GM12878 (cell line): ENCODE results near the gene DGAT2. TPM values are rescaled to one million over a fixed set of nuclear protein-coding genes. Genes with fewer than 3 reads are reported as not detected.
A peak's percentile ranks its signal among the peaks of the same experiment; 100 is the strongest.

Experiments
- ATAC-seq: fragments of 200-7000 bp; cut with Tn5 transposase; 3 replicates; pipeline ENCODE4 v1.9.1; 2020; ENCODE audit warnings: mild to moderate bottlenecking, moderate library complexity
- BruUV-seq: library from RNA; stranded (reverse); fragments of 400-500 nt; replicated peaks from 2 replicates; lab custom pipeline; 2021; lab: Mats Ljungman, UMichigan
- CTCF ChIA-PET: fragments of 300-600 bp; sonication (Branson Sonifier 250); formaldehyde crosslinking; extraction: SDS; loops from one replicate; lab custom pipeline; 2021; ENCODE audit warnings: inconsistent platforms; lab: Yijun Ruan, JAX
- POLR2A ChIA-PET: fragments of 350-600 bp; formaldehyde crosslinking; extraction: SDS; loops from one replicate; lab custom pipeline; 2021; ENCODE audit warnings: inconsistent platforms; lab: Charles Lee
- RAD21 ChIA-PET: fragments of 300-600 bp; sonication (Branson Sonifier 250); formaldehyde crosslinking; loops from one replicate; lab custom pipeline; 2023; ENCODE audit warnings: antibody characterized with exemption; ENCODE audit not compliant: unreplicated experiment; lab: Charles Lee
- SMC1A ChIA-PET: fragments of 300-600 bp; sonication (Branson Sonifier 250); formaldehyde crosslinking; loops from one replicate; lab custom pipeline; 2023; ENCODE audit not compliant: unreplicated experiment, uncharacterized antibody; lab: Charles Lee
- DNase-seq: peaks from one replicate; pipeline ENCODE4 v3.0.0-alpha.2; 2011; ENCODE audit warnings: low read depth, low spot score
- FAIRE-seq: peaks from 3 replicates; lab custom pipeline; 2011; peaks lifted over from hg19 to GRCh38; lab: Jason Lieb, UNC
- H2AFZ ChIP-seq: 2 replicates; pipeline ENCODE4 v1.6.0; 2011; ENCODE audit warnings: low read depth, low read length, control low read depth; ENCODE audit not compliant: control insufficient read depth
- H3K27ac ChIP-seq: 2 replicates; pipeline ENCODE4 v1.5.1; 2011; ENCODE audit warnings: control low read depth; ENCODE audit not compliant: control insufficient read depth, insufficient read depth
- H3K27me3 ChIP-seq, 2 experiments: replicated peaks in 1 of 2; 2 replicates each; pipeline versions ENCODE4 v1.6.0 to v1.6.1; 2011; ENCODE audit warnings: low read length in 1 of 2; ENCODE audit not compliant: control insufficient read depth in 2 of 2, insufficient read depth in 2 of 2
- H3K36me3 ChIP-seq, 2 experiments: 2 replicates each; pipeline ENCODE4 v1.5.1; 2011; ENCODE audit warnings: low read length in 1 of 2; ENCODE audit not compliant: control insufficient read depth in 2 of 2, insufficient read depth in 2 of 2
- H3K4me1 ChIP-seq: 2 replicates; pipeline ENCODE4 v1.6.1; 2011; ENCODE audit warnings: mild to moderate bottlenecking, low read length, moderate library complexity, mixed read lengths; ENCODE audit not compliant: control insufficient read depth, insufficient read depth
- H3K4me2 ChIP-seq: 2 replicates; pipeline ENCODE4 v1.6.0; 2011; ENCODE audit warnings: control low read depth; ENCODE audit not compliant: control insufficient read depth, insufficient read depth
- H3K4me3 ChIP-seq: fragments of 200-600 bp; sonication (generic); 2 replicates; pipeline ENCODE4 v1.5.1; 2016
- H3K79me2 ChIP-seq: 2 replicates; pipeline ENCODE4 v1.6.0; 2011; ENCODE audit warnings: low read length; ENCODE audit not compliant: control insufficient read depth, insufficient read depth
- H3K9ac ChIP-seq: 2 replicates; pipeline ENCODE4 v1.8.0; 2011; ENCODE audit warnings: low read length, control low read depth, mixed read lengths; ENCODE audit not compliant: control insufficient read depth, insufficient read depth
- H3K9me3 ChIP-seq: replicated peaks from 3 replicates; pipeline ENCODE4 v1.5.1; 2011; ENCODE audit warnings: mild to moderate bottlenecking, low read length; ENCODE audit not compliant: control insufficient read depth, insufficient read depth
- H4K20me1 ChIP-seq: 2 replicates; pipeline ENCODE4 v1.6.0; 2011; ENCODE audit not compliant: control insufficient read depth, insufficient read depth
- BRCA1 ChIP-seq: IDR thresholded peaks from 2 replicates; pipeline ENCODE4 v1.6.1; 2011; ENCODE audit warnings: low read depth, low read length, improper control_type of control experiment
- CREB1 ChIP-seq: IDR thresholded peaks from 2 replicates; pipeline ENCODE4 v1.6.1; 2012; ENCODE audit warnings: low read depth, mild to moderate bottlenecking, inconsistent platforms
- DPF2 ChIP-seq: fragments of 450-650 bp; IDR thresholded peaks from 2 replicates; pipeline ENCODE4 v1.6.1; 2017; ENCODE audit warnings: mild to moderate bottlenecking
- FOS ChIP-seq: IDR thresholded peaks from 3 replicates; pipeline ENCODE4 v1.6.1; 2011; ENCODE audit warnings: borderline replicate concordance; ENCODE audit not compliant: insufficient read length; ENCODE audit errors: extremely low read depth
- FOXM1 ChIP-seq: IDR thresholded peaks from 2 replicates; pipeline ENCODE4 v1.6.1; 2012; ENCODE audit warnings: low read depth, mild to moderate bottlenecking, inconsistent platforms, low read length, moderate library complexity
- HDAC2 ChIP-seq: fragments of 200-600 bp; sonication (generic); IDR thresholded peaks from 2 replicates; pipeline ENCODE4 v1.6.1; 2017
- HDAC6 ChIP-seq: fragments of 200-600 bp; sonication (generic); IDR thresholded peaks from one replicate; pipeline ENCODE4 v1.8.0; 2017; ENCODE audit warnings: antibody characterized with exemption; ENCODE audit not compliant: unreplicated experiment
- IKZF1 ChIP-seq: fragments of 450-650 bp; conservative IDR thresholded peaks from 2 replicates; pipeline ENCODE4 v1.6.1; 2017; ENCODE audit warnings: antibody characterized with exemption, mild to moderate bottlenecking
- NR2C1 ChIP-seq: fragments of 450-650 bp; IDR thresholded peaks from 2 replicates; pipeline ENCODE4 v1.6.1; 2017; ENCODE audit warnings: antibody characterized with exemption, mild to moderate bottlenecking, moderate library complexity
- SMARCA5 ChIP-seq: fragments of 450-650 bp; IDR thresholded peaks from 2 replicates; pipeline ENCODE4 v1.6.1; 2017; ENCODE audit warnings: mild to moderate bottlenecking
- SUPT20H ChIP-seq: IDR thresholded peaks from 2 replicates; pipeline ENCODE4 v1.6.1; 2011; ENCODE audit warnings: low read depth, mild to moderate bottlenecking, low read length, moderate library complexity, borderline replicate concordance; ENCODE audit not compliant: control insufficient read depth
- TBL1XR1 ChIP-seq: IDR thresholded peaks from 2 replicates; pipeline ENCODE4 v1.6.1; 2012; ENCODE audit warnings: low read depth, low read length, improper control_type of control experiment
- TCF12 ChIP-seq: IDR thresholded peaks from 2 replicates; pipeline ENCODE4 v1.6.1; 2011; ENCODE audit warnings: low read depth, mild to moderate bottlenecking, low read length
- WRNIP1 ChIP-seq: IDR thresholded peaks from 2 replicates; pipeline ENCODE4 v1.6.1; 2011; ENCODE audit warnings: low read depth, low read length, improper control_type of control experiment, borderline replicate concordance
- ZNF217 ChIP-seq: fragments of 450-650 bp; IDR thresholded peaks from 2 replicates; pipeline ENCODE4 v1.6.1; 2017; ENCODE audit warnings: antibody characterized with exemption, mild to moderate bottlenecking
- ZNF384 ChIP-seq: IDR thresholded peaks from 2 replicates; pipeline ENCODE4 v1.6.1; 2012; ENCODE audit warnings: low read depth, mild to moderate bottlenecking, low read length, improper control_type of control experiment, borderline replicate concordance
- WGBS: methylation state at CpG from one replicate; pipeline ENCODE4 v1.1.6; 2016; ENCODE audit warnings: low lambda C conversion rate; ENCODE audit not compliant: insufficient replicate concordance, insufficient coverage; ENCODE audit errors: missing lambda C conversion rate; 5-methylcytosine and 5-hydroxymethylcytosine counted together
- in situ Hi-C: fragments of 300-500 bp; cut with MboI; formaldehyde crosslinking; loops from 9 replicates; pipeline ENCODE4 v1.14.3; 2018; ENCODE audit warnings: mixed read lengths
- intact Hi-C: fragments of 100-400 bp; cut with micrococcal nuclease; formaldehyde crosslinking; loops from one replicate; pipeline ENCODE4 v1.14.2; 2022; ENCODE audit not compliant: unreplicated experiment
- polyA plus RNA-seq, 11 experiments: library from polyadenylated mRNA; depleted of rRNA in 4 of 11; unstranded in 6 of 11; stranded (reverse) in 5 of 11; fragments of >200 nt; fragmentation: Nextera tagmentation in 4 of 11; fragmentation: Illumina TruSeq in 1 of 11; extraction: Ambion mirVana in 4 of 11; extraction: Trizol in 1 of 11; gene quantifications; 1 replicate in 1 of 11; 2 replicates in 10 of 11; pipeline versions ENCODE4 v1.2.1 to v1.2.3, GENCODE V29; 2011 to 2016; ENCODE audit warnings: inconsistent platforms in 2 of 11, missing spikeins in 2 of 11, low read depth in 1 of 11
- total RNA-seq, 4 experiments: library from RNA; depleted of rRNA in 3 of 4; stranded (reverse); fragments of >200 nt in 3 of 4; fragmentation: Illumina TruSeq in 1 of 4; extraction: Trizol in 1 of 4; gene quantifications; 2 replicates each; pipeline versions ENCODE4 v1.2.1 to v1.2.3, GENCODE V29; 2013 to 2021
- TF ChIP-seq, protein P1 (sequence below): fragments of 450-650 bp; IDR thresholded peaks from 2 replicates; pipeline ENCODE4 v1.6.1; 2016; ENCODE audit warnings: mild to moderate bottlenecking
- TF ChIP-seq, protein P2 (sequence below): fragments of 450-650 bp; formaldehyde crosslinking; IDR thresholded peaks from 2 replicates; pipeline ENCODE4 v1.5.0; 2022; ENCODE audit warnings: mild to moderate bottlenecking, missing genetic modification characterization
- TF ChIP-seq, protein P3 (sequence below): IDR thresholded peaks from 2 replicates; pipeline ENCODE4 v1.6.1; 2011; ENCODE audit warnings: mild to moderate bottlenecking, low read depth, low read length, moderate library complexity; ENCODE audit not compliant: insufficient replicate concordance

Gene DGAT2
- total and polyA plus RNA-seq, 10 of the 15 experiments (the other 5 are each of a cell fraction or from before 2014, with no cell fraction given): 5.1 to 25.9 (median 17.6) TPM

DNA sequence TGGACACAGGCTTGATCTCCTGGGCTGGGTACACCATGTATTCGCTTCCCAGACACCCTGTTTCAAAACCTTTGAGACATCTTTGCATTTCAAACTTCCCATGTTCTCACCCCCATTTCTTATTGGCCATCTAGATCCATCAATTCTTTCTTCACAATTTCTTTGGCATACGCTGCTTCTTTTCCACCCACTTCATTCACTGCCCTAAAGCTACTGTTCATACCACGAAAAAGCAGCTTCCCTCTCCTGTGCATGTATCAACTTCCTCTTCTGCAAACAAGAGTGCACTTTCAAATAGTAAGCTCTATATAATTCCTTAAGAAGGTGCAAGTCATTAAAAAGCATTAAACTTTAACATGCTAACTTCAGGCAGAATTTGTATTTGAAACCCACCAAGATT, 67.8 kb downstream of the DGAT2 start:
- DNase-seq: no peak
- no peaks in the 10 kb centered on the region; the same call in 2 of the 3 replicates for H3K9me3 ChIP-seq
- intact Hi-C loops: no loop called here
- peaks cover 17% of the 10 kb centered on the region for H3K4me1 ChIP-seq
- WGBS: 81% methylated on average over 3 of the region's 3 CpGs
- FAIRE-seq: no peak
- no peaks in the 10 kb centered on the region for H3K27me3 ChIP-seq
- ChIA-PET POLR2A (interaction anchor here (0.6 to 1.9 kb wide), 7 partner anchors 8 to 415 kb away, joined by 3 to 8 read pairs (median 4); no protein-coding TSS in a partner anchor), CTCF (interaction anchor here (0.9 to 4.6 kb wide), 7 partner anchors 8 to 33 kb away, joined by 3 to 27 read pairs (median 6); partner anchors contain the start of gene UVRAG), RAD21 (interaction anchor here (1.0 to 1.8 kb wide), 5 partner anchors 8 to 316 kb away, joined by 3 to 6 read pairs (median 4); no protein-coding TSS in a partner anchor), SMC1A (interaction anchor here (0.7 to 2.8 kb wide), 12 partner anchors 9 to 37 kb away, joined by 3 to 23 read pairs (median 8); no protein-coding TSS in a partner anchor)
- H3K79me2 ChIP-seq: peaks cover 95% of the 10 kb centered on the region
- TF ChIP-seq TBL1XR1 (no peak), HDAC6 (no peak), CREB1 (no peak), BRCA1 (no peak), ZNF217 (no peak), WRNIP1 (no peak), NR2C1 (no peak), SUPT20H (no peak), IKZF1 (no peak), FOS (no peak), ZNF384 (no peak), SMARCA5 (no peak), TCF12 (no peak), HDAC2 (no peak), FOXM1 (no peak), DPF2 (no peak)
- TF ChIP-seq, protein P1, sequence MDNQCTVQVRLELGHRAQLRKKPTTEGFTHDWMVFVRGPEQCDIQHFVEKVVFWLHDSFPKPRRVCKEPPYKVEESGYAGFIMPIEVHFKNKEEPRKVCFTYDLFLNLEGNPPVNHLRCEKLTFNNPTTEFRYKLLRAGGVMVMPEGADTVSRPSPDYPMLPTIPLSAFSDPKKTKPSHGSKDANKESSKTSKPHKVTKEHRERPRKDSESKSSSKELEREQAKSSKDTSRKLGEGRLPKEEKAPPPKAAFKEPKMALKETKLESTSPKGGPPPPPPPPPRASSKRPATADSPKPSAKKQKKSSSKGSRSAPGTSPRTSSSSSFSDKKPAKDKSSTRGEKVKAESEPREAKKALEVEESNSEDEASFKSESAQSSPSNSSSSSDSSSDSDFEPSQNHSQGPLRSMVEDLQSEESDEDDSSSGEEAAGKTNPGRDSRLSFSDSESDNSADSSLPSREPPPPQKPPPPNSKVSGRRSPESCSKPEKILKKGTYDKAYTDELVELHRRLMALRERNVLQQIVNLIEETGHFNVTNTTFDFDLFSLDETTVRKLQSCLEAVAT: no peak
- TF ChIP-seq, protein P2, sequence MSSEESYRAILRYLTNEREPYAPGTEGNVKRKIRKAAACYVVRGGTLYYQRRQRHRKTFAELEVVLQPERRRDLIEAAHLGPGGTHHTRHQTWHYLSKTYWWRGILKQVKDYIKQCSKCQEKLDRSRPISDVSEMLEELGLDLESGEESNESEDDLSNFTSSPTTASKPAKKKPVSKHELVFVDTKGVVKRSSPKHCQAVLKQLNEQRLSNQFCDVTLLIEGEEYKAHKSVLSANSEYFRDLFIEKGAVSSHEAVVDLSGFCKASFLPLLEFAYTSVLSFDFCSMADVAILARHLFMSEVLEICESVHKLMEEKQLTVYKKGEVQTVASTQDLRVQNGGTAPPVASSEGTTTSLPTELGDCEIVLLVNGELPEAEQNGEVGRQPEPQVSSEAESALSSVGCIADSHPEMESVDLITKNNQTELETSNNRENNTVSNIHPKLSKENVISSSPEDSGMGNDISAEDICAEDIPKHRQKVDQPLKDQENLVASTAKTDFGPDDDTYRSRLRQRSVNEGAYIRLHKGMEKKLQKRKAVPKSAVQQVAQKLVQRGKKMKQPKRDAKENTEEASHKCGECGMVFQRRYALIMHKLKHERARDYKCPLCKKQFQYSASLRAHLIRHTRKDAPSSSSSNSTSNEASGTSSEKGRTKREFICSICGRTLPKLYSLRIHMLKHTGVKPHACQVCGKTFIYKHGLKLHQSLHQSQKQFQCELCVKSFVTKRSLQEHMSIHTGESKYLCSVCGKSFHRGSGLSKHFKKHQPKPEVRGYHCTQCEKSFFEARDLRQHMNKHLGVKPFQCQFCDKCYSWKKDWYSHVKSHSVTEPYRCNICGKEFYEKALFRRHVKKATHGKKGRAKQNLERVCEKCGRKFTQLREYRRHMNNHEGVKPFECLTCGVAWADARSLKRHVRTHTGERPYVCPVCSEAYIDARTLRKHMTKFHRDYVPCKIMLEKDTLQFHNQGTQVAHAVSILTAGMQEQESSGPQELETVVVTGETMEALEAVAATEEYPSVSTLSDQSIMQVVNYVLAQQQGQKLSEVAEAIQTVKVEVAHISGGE (CRISPR knock-in tag): no peak
- TF ChIP-seq, protein P3, sequence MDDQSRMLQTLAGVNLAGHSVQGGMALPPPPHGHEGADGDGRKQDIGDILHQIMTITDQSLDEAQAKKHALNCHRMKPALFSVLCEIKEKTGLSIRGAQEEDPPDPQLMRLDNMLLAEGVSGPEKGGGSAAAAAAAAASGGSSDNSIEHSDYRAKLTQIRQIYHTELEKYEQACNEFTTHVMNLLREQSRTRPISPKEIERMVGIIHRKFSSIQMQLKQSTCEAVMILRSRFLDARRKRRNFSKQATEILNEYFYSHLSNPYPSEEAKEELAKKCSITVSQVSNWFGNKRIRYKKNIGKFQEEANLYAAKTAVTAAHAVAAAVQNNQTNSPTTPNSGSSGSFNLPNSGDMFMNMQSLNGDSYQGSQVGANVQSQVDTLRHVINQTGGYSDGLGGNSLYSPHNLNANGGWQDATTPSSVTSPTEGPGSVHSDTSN: no peak
- in situ Hi-C loops: no loop called here
- peaks cover 1 to 13% of the 10 kb centered on the region in 2 experiments; a peak in 3 of 4 replicates for H3K36me3 ChIP-seq
- no TSS peak for BruUV-seq
- no peaks in the 10 kb centered on the region for H4K20me1 ChIP-seq
- ATAC-seq: peak; percentile 84
- peak overlapping the region; percentile 58 for H3K27ac ChIP-seq
- peak overlapping the region; percentile 18; the same call in 1 of the 2 replicates for H3K4me3 ChIP-seq
- no peak overlapping the region for H3K9ac ChIP-seq
- no peak overlapping the region for H2AFZ ChIP-seq
- peak overlapping the region; percentile 6 for H3K4me2 ChIP-seq
